BJ (cell line): ENCODE measurements around the gene EPB41L4A. TPM values are rescaled to one million over a fixed set of nuclear protein-coding genes. Genes with fewer than 3 reads are reported as not detected.

Experiments used
- CTCF ChIA-PET: fragments of 350-600 bp; formaldehyde crosslinking; extraction: SDS; loops from one replicate; lab custom pipeline; 2021; ENCODE audit warnings: antibody characterized with exemption, inconsistent platforms; lab: Yijun Ruan, JAX
- POLR2A ChIA-PET: fragments of 300-600 bp; sonication (Branson Sonifier 250); formaldehyde crosslinking; extraction: SDS; loops from one replicate; lab custom pipeline; 2021; ENCODE audit warnings: antibody characterized with exemption; lab: Charles Lee
- DNase-seq: peaks from one replicate; pipeline ENCODE4 v3.0.0-alpha.2; 2011; ENCODE audit warnings: low read depth
- H3K27me3 ChIP-seq: 2 replicates; pipeline ENCODE4 v1.6.0; 2011; ENCODE audit warnings: low read length; ENCODE audit not compliant: control insufficient read depth, insufficient read depth
- H3K36me3 ChIP-seq: 2 replicates; pipeline ENCODE4 v1.5.1; 2011; ENCODE audit warnings: low read length; ENCODE audit not compliant: control insufficient read depth, insufficient read depth
- H3K4me3 ChIP-seq: 2 replicates; pipeline ENCODE4 v1.5.1; 2011; ENCODE audit warnings: low read depth, mild to moderate bottlenecking, control low read depth, low read length
- CTCF ChIP-seq: IDR thresholded peaks from 2 replicates; pipeline ENCODE4 v1.5.1; 2011; ENCODE audit warnings: low read depth, mild to moderate bottlenecking, control low read depth, inconsistent platforms, low read length, moderate library complexity; ENCODE audit not compliant: insufficient read depth
- polyA plus RNA-seq: library from polyadenylated mRNA; depleted of rRNA; stranded (reverse); fragments of >200 nt; gene quantifications from 2 replicates; pipeline ENCODE4 v1.2.3, GENCODE V29; 2011

Gene EPB41L4A
- polyA plus RNA-seq, 1 experiment: 0.04 TPM

- no peak overlapping the region for H3K4me3 ChIP-seq
- TF ChIP-seq CTCF: no peak
- no peak for DNase-seq
- CTCF ChIA-PET: no interaction called here
- H3K36me3 ChIP-seq: no peaks in the 10 kb centered on the region
- POLR2A ChIA-PET: no interaction called here
- no peaks in the 10 kb centered on the region for H3K27me3 ChIP-seq
Measured at GRCh38 chr5:112342389-112342788, 76.7 kb downstream of the EPB41L4A start.

DNA sequence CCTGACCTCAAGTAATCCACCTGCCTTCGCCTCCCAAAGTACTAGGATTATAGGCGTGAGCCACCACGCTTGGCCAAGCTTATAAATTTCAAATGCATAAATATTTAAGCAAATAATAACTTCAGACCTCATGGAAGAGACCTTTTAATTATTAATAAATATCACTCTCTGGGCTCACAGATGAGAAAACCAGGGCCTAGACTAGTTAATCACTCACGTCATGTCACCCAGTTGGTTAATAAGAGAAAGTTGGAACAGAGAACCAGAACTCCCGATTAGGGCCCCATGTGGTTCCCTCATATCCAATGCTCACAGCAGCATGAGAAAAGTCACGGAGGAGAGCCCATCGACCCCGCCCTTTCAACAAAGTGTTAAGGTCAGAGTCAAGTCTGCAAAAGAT is 79.3 kb downstream of the EPB41L4A start:
- Histone ChIP-seq H3K36me3 (no peaks in the 10 kb centered on the region), H3K27me3 (no peaks in the 10 kb centered on the region), H3K4me3 (no peak overlapping the region)
- no peak for TF ChIP-seq CTCF
- POLR2A ChIA-PET: no interaction called here
- DNase-seq: no peak
- CTCF ChIA-PET: no interaction called here

GRCh38 chr5:112338681-112339337 is 80.3 kb downstream of the EPB41L4A start:
- POLR2A ChIA-PET: no interaction called here
- Histone ChIP-seq H3K27me3 (no peaks in the 10 kb centered on the region), H3K4me3 (no peak overlapping the region), H3K36me3 (no peaks in the 10 kb centered on the region)
- no peak for TF ChIP-seq CTCF
- CTCF ChIA-PET: no interaction called here
- DNase-seq: no peak

DNA sequence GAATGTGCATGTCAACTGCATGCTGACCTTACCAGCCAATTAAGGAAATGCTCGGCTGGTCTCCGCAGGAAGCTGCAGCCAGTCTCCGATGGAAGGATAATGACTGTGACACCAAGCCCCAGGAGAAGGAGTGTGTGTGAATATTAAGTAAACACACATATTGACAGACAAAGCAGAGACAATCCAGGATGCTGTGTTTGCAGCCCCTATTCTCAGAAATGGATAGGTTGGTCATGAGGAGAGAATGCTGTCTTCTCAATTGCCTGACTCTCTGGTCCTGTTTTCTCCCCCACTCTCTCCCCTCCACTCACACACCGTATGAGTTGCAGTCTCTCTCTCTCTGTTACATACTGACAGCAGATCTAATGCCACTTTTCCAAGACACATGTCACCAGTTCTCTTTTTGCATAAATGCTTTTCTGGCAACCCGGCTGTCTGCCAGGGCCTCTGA is 85.7 kb downstream of the EPB41L4A start:
- ChIA-PET CTCF (no interaction called here), POLR2A (no interaction called here)
- TF ChIP-seq CTCF: no peak
- no peaks in the 10 kb centered on the region for H3K27me3 ChIP-seq
- H3K4me3 ChIP-seq: no peak overlapping the region
- DNase-seq: no peak
- H3K36me3 ChIP-seq: no peaks in the 10 kb centered on the region

GRCh38 chr5:112331892-112332291 is 87.2 kb downstream of the EPB41L4A start:
- no peak for TF ChIP-seq CTCF
- CTCF ChIA-PET: no interaction called here
- H3K36me3 ChIP-seq: no peaks in the 10 kb centered on the region
- no peak overlapping the region for H3K4me3 ChIP-seq
- no peak for DNase-seq
- POLR2A ChIA-PET: no interaction called here
- H3K27me3 ChIP-seq: no peaks in the 10 kb centered on the region; the same call in 1 of the 2 replicates
